Measurements from ENCODE around the gene ABHD4.

GRCh38 chr14:22557846-22558220 lies 40.3 kb upstream of the ABHD4 start:
- TF ChIP-seq, protein P1, sequence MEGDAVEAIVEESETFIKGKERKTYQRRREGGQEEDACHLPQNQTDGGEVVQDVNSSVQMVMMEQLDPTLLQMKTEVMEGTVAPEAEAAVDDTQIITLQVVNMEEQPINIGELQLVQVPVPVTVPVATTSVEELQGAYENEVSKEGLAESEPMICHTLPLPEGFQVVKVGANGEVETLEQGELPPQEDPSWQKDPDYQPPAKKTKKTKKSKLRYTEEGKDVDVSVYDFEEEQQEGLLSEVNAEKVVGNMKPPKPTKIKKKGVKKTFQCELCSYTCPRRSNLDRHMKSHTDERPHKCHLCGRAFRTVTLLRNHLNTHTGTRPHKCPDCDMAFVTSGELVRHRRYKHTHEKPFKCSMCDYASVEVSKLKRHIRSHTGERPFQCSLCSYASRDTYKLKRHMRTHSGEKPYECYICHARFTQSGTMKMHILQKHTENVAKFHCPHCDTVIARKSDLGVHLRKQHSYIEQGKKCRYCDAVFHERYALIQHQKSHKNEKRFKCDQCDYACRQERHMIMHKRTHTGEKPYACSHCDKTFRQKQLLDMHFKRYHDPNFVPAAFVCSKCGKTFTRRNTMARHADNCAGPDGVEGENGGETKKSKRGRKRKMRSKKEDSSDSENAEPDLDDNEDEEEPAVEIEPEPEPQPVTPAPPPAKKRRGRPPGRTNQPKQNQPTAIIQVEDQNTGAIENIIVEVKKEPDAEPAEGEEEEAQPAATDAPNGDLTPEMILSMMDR (IDR thresholded peaks at IDR 0.05): no peak
- no peak for TF ChIP-seq POLR2A (IDR thresholded peaks at IDR 0.05)

Measured in Peyer's patch (tissue), 4 donors.